GM23338 (cell line): Measurements from ENCODE around the gene FOXP1. TPM values are rescaled to one million over a fixed set of nuclear protein-coding genes. Genes with fewer than 3 reads are reported as not detected.

ENCODE experiments used
- ATAC-seq: fragments of 200-7000 bp; cut with Tn5 transposase; 3 replicates; pipeline ENCODE4 v1.9.1; 2020
- DNase-seq: peaks from one replicate; pipeline ENCODE4 v3.0.0-alpha.2; 2015; ENCODE audit warnings: low spot score
- H2AFZ ChIP-seq: fragments of 200-600 bp; sonication (generic); 2 replicates; pipeline ENCODE4 v1.8.0; 2016; ENCODE audit warnings: antibody characterized with exemption, mild to moderate bottlenecking, moderate library complexity
- H3F3A ChIP-seq: fragments of 200-600 bp; sonication (generic); replicated peaks from 2 replicates; pipeline ENCODE4 v1.8.0; 2017; ENCODE audit warnings: antibody characterized with exemption, mixed run types, low read depth
- H3K27ac ChIP-seq: fragments of 200-600 bp; sonication (generic); 2 replicates; pipeline ENCODE4 v1.6.1; 2016; ENCODE audit warnings: low read depth
- H3K27me3 ChIP-seq: fragments of 200-600 bp; sonication (generic); 2 replicates; pipeline ENCODE4 v1.8.0; 2016; ENCODE audit warnings: mild to moderate bottlenecking, mixed run types, moderate library complexity; ENCODE audit not compliant: insufficient read depth
- H3K36me3 ChIP-seq: fragments of 200-600 bp; sonication (generic); 2 replicates; pipeline ENCODE4 v1.8.0; 2016; ENCODE audit warnings: mild to moderate bottlenecking; ENCODE audit not compliant: insufficient read depth
- H3K4me1 ChIP-seq: fragments of 200-600 bp; sonication (generic); 2 replicates; pipeline ENCODE4 v1.8.0; 2016; ENCODE audit warnings: mild to moderate bottlenecking, moderate library complexity; ENCODE audit not compliant: insufficient read depth
- H3K4me2 ChIP-seq: fragments of 200-600 bp; sonication (generic); 2 replicates; pipeline ENCODE4 v1.7.1; 2017; ENCODE audit warnings: mixed run types
- H3K4me3 ChIP-seq: fragments of 200-600 bp; sonication (generic); 2 replicates; pipeline ENCODE4 v1.6.1; 2016; ENCODE audit warnings: mixed run types
- H3K79me2 ChIP-seq: fragments of 200-600 bp; sonication (generic); replicated peaks from 2 replicates; pipeline ENCODE4 v1.8.0; 2017; ENCODE audit warnings: mild to moderate bottlenecking; ENCODE audit not compliant: insufficient read depth
- H3K9me2 ChIP-seq: fragments of 200-600 bp; sonication (generic); 2 replicates; pipeline ENCODE4 v1.8.0; 2017; ENCODE audit not compliant: insufficient read depth
- H4K20me1 ChIP-seq: fragments of 200-600 bp; sonication (generic); replicated peaks from 2 replicates; pipeline ENCODE4 v1.8.0; 2017; ENCODE audit warnings: mild to moderate bottlenecking; ENCODE audit not compliant: insufficient read depth
- H3K27ac Mint-ChIP-seq: 2 replicates; pipeline ENCODE4 v1.8.0; 2020; ENCODE audit warnings: inconsistent platforms, mild to moderate bottlenecking, moderate library complexity, mixed read lengths
- H3K27me3 Mint-ChIP-seq: 3 replicates; pipeline ENCODE4 v1.8.0; 2022; ENCODE audit warnings: low read depth, mild to moderate bottlenecking, moderate library complexity, mixed read lengths, inconsistent platforms; ENCODE audit not compliant: insufficient read depth, poor library complexity
- H3K36me3 Mint-ChIP-seq: 3 replicates; pipeline ENCODE4 v1.8.0; 2021; ENCODE audit warnings: low read depth, mild to moderate bottlenecking, inconsistent platforms, moderate library complexity, mixed read lengths
- H3K4me1 Mint-ChIP-seq: 3 replicates; pipeline ENCODE4 v1.8.0; 2020; ENCODE audit warnings: mild to moderate bottlenecking, inconsistent platforms, mixed read lengths
- H3K4me3 Mint-ChIP-seq: 3 replicates; pipeline ENCODE4 v1.8.0; 2021; ENCODE audit warnings: moderate library complexity, mild to moderate bottlenecking, inconsistent platforms, mixed read lengths
- H3K9me3 Mint-ChIP-seq: 3 replicates; pipeline ENCODE4 v1.8.0; 2020; ENCODE audit warnings: moderate library complexity, mild to moderate bottlenecking, inconsistent platforms, mixed read lengths
- CREB1 ChIP-seq: fragments of 250-450 bp; sonication (Bioruptor Pico); IDR thresholded peaks from 2 replicates; pipeline ENCODE4 v1.5.0; 2020; ENCODE audit warnings: low read depth, mild to moderate bottlenecking, moderate library complexity
- CTCF ChIP-seq, 2 experiments: fragments of 200-600 bp in 1 of 2; sonication (generic) in 1 of 2; conservative IDR thresholded peaks; 2 replicates each; pipeline versions ENCODE4 v1.5.1 to v1.6.1; 2016 to 2017; ENCODE audit warnings: antibody characterized with exemption in 2 of 2, low read depth in 2 of 2, mild to moderate bottlenecking in 2 of 2, moderate library complexity in 1 of 2
- ETS1 ChIP-seq: IDR thresholded peaks from 2 replicates; pipeline ENCODE4 v1.6.1; 2016; ENCODE audit warnings: antibody characterized with exemption
- EZH2 ChIP-seq: fragments of 200-600 bp; sonication (generic); IDR thresholded peaks from one replicate; pipeline ENCODE4 v1.8.0; 2017; ENCODE audit warnings: antibody characterized with exemption, mild to moderate bottlenecking, low read depth; ENCODE audit not compliant: unreplicated experiment
- EZH2phosphoT487 ChIP-seq: fragments of 200-600 bp; sonication (generic); IDR thresholded peaks from one replicate; pipeline ENCODE4 v1.8.1; 2018; ENCODE audit warnings: antibody characterized with exemption; ENCODE audit not compliant: unreplicated experiment
- JUNB ChIP-seq: IDR thresholded peaks from one replicate; pipeline ENCODE4 v1.6.1; 2016; ENCODE audit warnings: antibody characterized with exemption; ENCODE audit not compliant: unreplicated experiment
- NANOG ChIP-seq: IDR thresholded peaks from 2 replicates; pipeline ENCODE4 v1.6.1; 2016; ENCODE audit warnings: antibody characterized with exemption, borderline replicate concordance
- POLR2AphosphoS5 ChIP-seq: IDR thresholded peaks from 2 replicates; pipeline ENCODE4 v1.6.1; 2016; ENCODE audit warnings: antibody characterized with exemption, low read depth
- REST ChIP-seq: IDR thresholded peaks from one replicate; pipeline ENCODE4 v1.6.1; 2018; ENCODE audit warnings: antibody characterized with exemption; ENCODE audit not compliant: unreplicated experiment
- STAT1 ChIP-seq: IDR thresholded peaks from one replicate; pipeline ENCODE4 v1.6.1; 2016; ENCODE audit warnings: antibody characterized with exemption; ENCODE audit not compliant: unreplicated experiment
- ZNF114 ChIP-seq: fragments of 250-450 bp; sonication (Bioruptor Pico); IDR thresholded peaks from 2 replicates; pipeline ENCODE4 v1.5.0; 2020; ENCODE audit warnings: mild to moderate bottlenecking, moderate library complexity
- ZNF331 ChIP-seq: fragments of 250-450 bp; sonication (Bioruptor Pico); IDR thresholded peaks from 2 replicates; pipeline ENCODE4 v1.5.0; 2020; ENCODE audit warnings: low read depth, mild to moderate bottlenecking, moderate library complexity
- ZNF462 ChIP-seq: fragments of 250-450 bp; sonication (Bioruptor Pico); IDR thresholded peaks from 2 replicates; pipeline ENCODE4 v1.5.0; 2020; ENCODE audit warnings: mild to moderate bottlenecking, moderate library complexity
- polyA plus RNA-seq: library from polyadenylated mRNA; unstranded; fragments of >200 nt; fragmentation: Nextera tagmentation; extraction: Ambion mirVana; gene quantifications from 2 replicates; pipeline ENCODE4 v1.2.1, GENCODE V29; 2016
- total RNA-seq: library from RNA; depleted of rRNA; stranded (reverse); fragments of >200 nt; shearing (Covaris generic); gene quantifications from 2 replicates; pipeline ENCODE4 v1.2.3, GENCODE V29; 2014

Gene FOXP1
- total and polyA plus RNA-seq, 2 experiments from 2014 or later, result 32.9 to 35.5 TPM

- no peaks in the 10 kb centered on the region; the same call in 2 of the 3 replicates for H3K9me3 Mint-ChIP-seq
- H3K4me1 ChIP-seq, result peaks cover 23% of the 10 kb centered on the region
- H3K27me3 ChIP-seq, result no peaks in the 10 kb centered on the region
- peaks cover 3% of the 10 kb centered on the region; the same call in 1 of the 2 replicates for H3K9me2 ChIP-seq
- H3K27ac Mint-ChIP-seq, result no peak overlapping the region
- ATAC-seq (no peak), DNase-seq (no peak)
- no peak overlapping the region for H3K4me3 Mint-ChIP-seq
- no peaks in the 10 kb centered on the region for H3K36me3 ChIP-seq
- no peaks in the 10 kb centered on the region for H4K20me1 ChIP-seq
- peaks cover 58% of the 10 kb centered on the region for H3K4me1 Mint-ChIP-seq
- peaks cover 15% of the 10 kb centered on the region for H3K79me2 ChIP-seq
- H3K36me3 Mint-ChIP-seq, result no peaks in the 10 kb centered on the region
- no peak overlapping the region for H2AFZ ChIP-seq
- no peak overlapping the region for H3K27ac ChIP-seq
- TF ChIP-seq NANOG (no peak), EZH2 (no peak), EZH2phosphoT487 (no peak), CTCF (conservative IDR thresholded peaks at IDR 0.05; ENCODE audit: low read depth in 2 of 2) (no peak), ZNF462 (no peak), REST (no peak), ZNF114 (no peak), JUNB (no peak), CREB1 (CRISPR knock-in tag) (no peak), POLR2AphosphoS5 (no peak), ZNF331 (no peak), ETS1 (no peak), STAT1 (no peak)
- H3K4me3 ChIP-seq, result no peak overlapping the region
- no peaks in the 10 kb centered on the region for H3F3A ChIP-seq
- H3K27me3 Mint-ChIP-seq, result peaks cover 5% of the 10 kb centered on the region
- no peak overlapping the region for H3K4me2 ChIP-seq
Measured at GRCh38 chr3:71207632-71208031, 375.9 kb downstream of the FOXP1 start.
